A673 (cell line): Measurements from ENCODE around the gene KLRG1. TPM values are rescaled to one million over a fixed set of nuclear protein-coding genes. Genes with fewer than 3 reads are reported as not detected.

Experiments
- BruUV-seq: library from RNA; stranded (reverse); fragments of 400-500 nt; replicated peaks from 2 replicates; lab custom pipeline; 2021; lab: Mats Ljungman, UMichigan
- CTCF ChIA-PET: fragments of 300-600 bp; sonication (Branson Sonifier 250); formaldehyde crosslinking; loops from one replicate; lab custom pipeline; 2022; ENCODE audit warnings: antibody characterized with exemption; lab: Charles Lee
- POLR2A ChIA-PET: fragments of 300-600 bp; sonication (Branson Sonifier 250); formaldehyde crosslinking; loops from one replicate; lab custom pipeline; 2022; ENCODE audit warnings: antibody characterized with exemption; ENCODE audit not compliant: low non-redundant PET; lab: Charles Lee
- DNase-seq: peaks from one replicate; pipeline ENCODE4 v3.0.0-alpha.2; 2015; ENCODE audit warnings: low spot score
- H3K27ac ChIP-seq: fragments of 200-600 bp; sonication (generic); 2 replicates; pipeline ENCODE4 v1.5.1; 2016; ENCODE audit warnings: mixed run types, low read depth, mild to moderate bottlenecking, mixed read lengths, antibody characterized with exemption, low read length; ENCODE audit not compliant: poor library complexity, severe bottlenecking
- H3K27me3 ChIP-seq: fragments of 200-600 bp; sonication (generic); replicated peaks from 2 replicates; pipeline ENCODE4 v1.6.1; 2017; ENCODE audit warnings: mixed run types, low read depth, mild to moderate bottlenecking, mixed read lengths, antibody characterized with exemption, low read length; ENCODE audit not compliant: insufficient read depth, poor library complexity
- H3K36me3 ChIP-seq: fragments of 200-600 bp; sonication (generic); 2 replicates; pipeline ENCODE4 v1.6.1; 2016; ENCODE audit warnings: mixed run types, mild to moderate bottlenecking, mixed read lengths, antibody characterized with exemption, low read length; ENCODE audit not compliant: insufficient read depth, poor library complexity, severe bottlenecking
- H3K4me1 ChIP-seq: fragments of 200-600 bp; sonication (generic); 2 replicates; pipeline ENCODE4 v1.6.1; 2017; ENCODE audit warnings: mixed run types, mild to moderate bottlenecking, mixed read lengths, antibody characterized with exemption, low read length; ENCODE audit not compliant: insufficient read depth, poor library complexity, severe bottlenecking
- H3K4me3 ChIP-seq: fragments of 200-600 bp; sonication (generic); 2 replicates; pipeline ENCODE4 v1.5.1; 2016; ENCODE audit warnings: low read depth, mixed run types, mild to moderate bottlenecking, mixed read lengths, low read length; ENCODE audit not compliant: poor library complexity, severe bottlenecking
- H3K9me3 ChIP-seq: fragments of 200-600 bp; sonication (generic); 2 replicates; pipeline ENCODE4 v1.6.1; 2016; ENCODE audit warnings: mixed run types, low read depth, mild to moderate bottlenecking, mixed read lengths, antibody characterized with exemption, low read length; ENCODE audit not compliant: poor library complexity, severe bottlenecking
- EZH2 ChIP-seq: fragments of 200-600 bp; sonication (generic); IDR thresholded peaks from 2 replicates; pipeline ENCODE4 v1.6.1; 2017; ENCODE audit warnings: borderline replicate concordance, low read depth, mild to moderate bottlenecking, mixed read lengths, antibody characterized with exemption, low read length; ENCODE audit not compliant: poor library complexity, severe bottlenecking
- intact Hi-C: fragments of 100-400 bp; cut with micrococcal nuclease; formaldehyde crosslinking; loops from one replicate; pipeline ENCODE4 v1.10.0; 2022; ENCODE audit not compliant: unreplicated experiment
- total RNA-seq: library from RNA; stranded (reverse); gene quantifications from 2 replicates; pipeline ENCODE4 v1.2.3, GENCODE V29; 2021
- TF ChIP-seq, protein P1 (sequence below): fragments of 300-800, 200-600 bp; sonication (generic); conservative IDR thresholded peaks from 2 replicates; pipeline ENCODE4 v1.5.1; 2017; ENCODE audit warnings: low read depth, mild to moderate bottlenecking, antibody characterized with exemption, low read length, moderate library complexity, mixed read lengths

The KLRG1 gene
- total RNA-seq, 1 experiment from 2014 or later, result 1.2 TPM

DNA sequence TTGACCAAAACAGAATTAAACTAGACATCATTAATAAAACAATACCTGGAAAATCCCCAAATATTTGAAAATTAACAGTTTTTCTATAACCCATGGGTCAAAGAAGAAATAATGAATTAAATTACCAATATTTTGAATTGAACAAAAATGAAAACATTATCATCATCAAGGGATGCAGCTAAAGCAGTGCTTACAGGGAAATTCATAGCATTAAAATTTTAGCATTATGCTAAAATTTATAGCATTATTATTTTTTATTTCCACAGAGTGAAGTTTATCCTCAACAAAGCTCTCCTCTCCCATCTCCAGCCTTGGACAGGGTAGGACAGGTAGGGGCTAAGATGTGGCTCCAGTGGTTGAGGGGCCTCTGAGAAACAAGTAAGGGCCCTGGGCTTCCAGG, 20.6 kb upstream of the KLRG1 start:
- Histone ChIP-seq H3K36me3 (no peaks in the 10 kb centered on the region), H3K9me3 (peaks cover 11% of the 10 kb centered on the region), H3K4me1 (no peaks in the 10 kb centered on the region), H3K27me3 (no peaks in the 10 kb centered on the region), H3K4me3 (no peak overlapping the region), H3K27ac (no peak overlapping the region)
- TF ChIP-seq EZH2, result no peak
- TF ChIP-seq, protein P1, sequence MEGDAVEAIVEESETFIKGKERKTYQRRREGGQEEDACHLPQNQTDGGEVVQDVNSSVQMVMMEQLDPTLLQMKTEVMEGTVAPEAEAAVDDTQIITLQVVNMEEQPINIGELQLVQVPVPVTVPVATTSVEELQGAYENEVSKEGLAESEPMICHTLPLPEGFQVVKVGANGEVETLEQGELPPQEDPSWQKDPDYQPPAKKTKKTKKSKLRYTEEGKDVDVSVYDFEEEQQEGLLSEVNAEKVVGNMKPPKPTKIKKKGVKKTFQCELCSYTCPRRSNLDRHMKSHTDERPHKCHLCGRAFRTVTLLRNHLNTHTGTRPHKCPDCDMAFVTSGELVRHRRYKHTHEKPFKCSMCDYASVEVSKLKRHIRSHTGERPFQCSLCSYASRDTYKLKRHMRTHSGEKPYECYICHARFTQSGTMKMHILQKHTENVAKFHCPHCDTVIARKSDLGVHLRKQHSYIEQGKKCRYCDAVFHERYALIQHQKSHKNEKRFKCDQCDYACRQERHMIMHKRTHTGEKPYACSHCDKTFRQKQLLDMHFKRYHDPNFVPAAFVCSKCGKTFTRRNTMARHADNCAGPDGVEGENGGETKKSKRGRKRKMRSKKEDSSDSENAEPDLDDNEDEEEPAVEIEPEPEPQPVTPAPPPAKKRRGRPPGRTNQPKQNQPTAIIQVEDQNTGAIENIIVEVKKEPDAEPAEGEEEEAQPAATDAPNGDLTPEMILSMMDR, result no peak
- ChIA-PET CTCF (no interaction called here), POLR2A (no interaction called here)
- BruUV-seq, result no TSS peak
- DNase-seq, result no peak
- intact Hi-C loops, result no loop called here

- Histone ChIP-seq H3K36me3 (no peaks in the 10 kb centered on the region), H3K9me3 (peaks cover 11% of the 10 kb centered on the region), H3K27me3 (no peaks in the 10 kb centered on the region), H3K4me3 (no peak overlapping the region), H3K27ac (no peak overlapping the region), H3K4me1 (no peaks in the 10 kb centered on the region)
- BruUV-seq, result no TSS peak
- POLR2A ChIA-PET, result no interaction called here
- CTCF ChIA-PET, result no interaction called here
- TF ChIP-seq, protein P1, result no peak
- no peak for TF ChIP-seq EZH2
- DNase-seq, result no peak
- intact Hi-C loops, result no loop called here
Measured at GRCh38 chr12:8969861-8970411, 19.4 kb upstream of the KLRG1 start.

GRCh38 chr12:8970432-8970831, 18.9 kb upstream of the KLRG1 start:
- H3K27me3 ChIP-seq, result no peaks in the 10 kb centered on the region
- no peak overlapping the region for H3K27ac ChIP-seq
- no peak for TF ChIP-seq EZH2
- TF ChIP-seq, protein P1, result no peak
- H3K36me3 ChIP-seq, result no peaks in the 10 kb centered on the region
- intact Hi-C loops, result no loop called here
- BruUV-seq, result no TSS peak
- no peaks in the 10 kb centered on the region for H3K4me1 ChIP-seq
- H3K4me3 ChIP-seq, result no peak overlapping the region
- CTCF ChIA-PET, result no interaction called here
- peaks cover 11% of the 10 kb centered on the region for H3K9me3 ChIP-seq
- no peak for DNase-seq
- POLR2A ChIA-PET, result no interaction called here
